Suprapubic skin (tissue), 4 donors: Measurements from ENCODE around the gene FRMPD4.

Experiments used
- CTCF ChIP-seq, 2 donors: fragments of 200-600 bp in 1 of 2; fragments of 450-650 bp in 1 of 2; sonication (generic) in 1 of 2; IDR thresholded peaks; one replicate each; pipeline ENCODE4 v1.5.1; 2016 to 2019; ENCODE audit warnings: antibody characterized with exemption in 2 of 2, mild to moderate bottlenecking in 1 of 2, moderate library complexity in 1 of 2
- EP300 ChIP-seq: sonication (generic); formaldehyde crosslinking; IDR thresholded peaks from one replicate; pipeline ENCODE4 v1.6.1; 2017; ENCODE audit warnings: antibody characterized with exemption
- POLR2A ChIP-seq, 2 donors: fragments of 450-650 bp; IDR thresholded peaks; one replicate each; pipeline ENCODE4 v1.6.1; 2017; ENCODE audit warnings: antibody characterized with exemption in 2 of 2, mild to moderate bottlenecking in 2 of 2, moderate library complexity in 2 of 2
- POLR2AphosphoS5 ChIP-seq, 3 donors: sonication (generic); formaldehyde crosslinking; IDR thresholded peaks; one replicate each; pipeline ENCODE4 v1.6.1; 2017; ENCODE audit warnings: antibody characterized with exemption in 3 of 3

- TF ChIP-seq POLR2AphosphoS5 (IDR thresholded peaks at IDR 0.05) = no peak
- no peak for TF ChIP-seq CTCF (IDR thresholded peaks at IDR 0.05)
- TF ChIP-seq POLR2A (IDR thresholded peaks at IDR 0.05) = no peak
- TF ChIP-seq EP300 = no peak
Measured at GRCh38 chrX:12563121-12563520, 424.8 kb downstream of the FRMPD4 start.
